CD8-positive, alpha-beta memory T cell (primary cell): ENCODE data around the gene CCDC91. TPM values are rescaled to one million over a fixed set of nuclear protein-coding genes. Genes with fewer than 3 reads are reported as not detected.

ENCODE experiments used
- CTCF ChIA-PET: fragments of 350-600 bp; sonication (Branson Sonifier 250); formaldehyde crosslinking; loops from one replicate; lab custom pipeline; 2021; ENCODE audit warnings: antibody characterized with exemption; lab: Charles Lee
- POLR2A ChIA-PET: fragments of 350-600 bp; sonication (Branson Sonifier 250); formaldehyde crosslinking; loops from one replicate; lab custom pipeline; 2021; ENCODE audit warnings: antibody characterized with exemption; lab: Charles Lee
- DNase-seq, 5 donors: peaks; one replicate each; pipeline versions ENCODE4 v3.0.0 to v3.0.0-alpha.2; 2020 to 2022; ENCODE audit warnings: mixed read lengths in 1 of 5
- H3K27ac ChIP-seq: one replicate; pipeline ENCODE4 v1.7.0; 2013; ENCODE audit warnings: low read depth, mild to moderate bottlenecking, low read length, moderate library complexity
- H3K27me3 ChIP-seq: 2 replicates; pipeline ENCODE4 v1.7.0; 2013; ENCODE audit warnings: low read length, mild to moderate bottlenecking; ENCODE audit not compliant: insufficient read depth, poor library complexity, severe bottlenecking
- H3K36me3 ChIP-seq: 2 replicates; pipeline ENCODE4 v1.7.0; 2013; ENCODE audit warnings: mild to moderate bottlenecking, low read length, moderate library complexity; ENCODE audit not compliant: insufficient read depth
- H3K4me1 ChIP-seq: 2 replicates; pipeline ENCODE4 v1.7.0; 2013; ENCODE audit warnings: mild to moderate bottlenecking, low read length, moderate library complexity; ENCODE audit not compliant: insufficient read depth
- H3K4me3 ChIP-seq: 2 replicates; pipeline ENCODE4 v1.7.0; 2013; ENCODE audit warnings: mild to moderate bottlenecking, low read length
- H3K9me3 ChIP-seq: 2 replicates; pipeline ENCODE4 v1.7.0; 2013; ENCODE audit warnings: mild to moderate bottlenecking, low read length
- H3K27ac Mint-ChIP-seq, 8 donors: one replicate each; pipeline ENCODE4 v1.8.0; 2020 to 2021; ENCODE audit warnings: mixed read lengths in 8 of 8, mild to moderate bottlenecking in 6 of 8, inconsistent platforms in 3 of 8, moderate library complexity in 3 of 8
- H3K27me3 Mint-ChIP-seq, 2 donors: one replicate each; pipeline ENCODE4 v1.8.0; 2020 to 2021; ENCODE audit warnings: mixed read lengths in 2 of 2, mild to moderate bottlenecking in 1 of 2, moderate library complexity in 1 of 2
- H3K36me3 Mint-ChIP-seq, 3 donors: one replicate each; pipeline ENCODE4 v1.8.0; 2020 to 2021; ENCODE audit warnings: mixed read lengths in 3 of 3, inconsistent platforms in 1 of 3, mild to moderate bottlenecking in 1 of 3
- H3K4me1 Mint-ChIP-seq, 3 donors: one replicate each; pipeline ENCODE4 v1.8.0; 2020 to 2021; ENCODE audit warnings: mixed read lengths in 3 of 3, inconsistent platforms in 1 of 3, mild to moderate bottlenecking in 1 of 3
- H3K4me3 Mint-ChIP-seq, 7 donors: one replicate each; pipeline ENCODE4 v1.8.0; 2020 to 2021; ENCODE audit warnings: mixed read lengths in 7 of 7, mild to moderate bottlenecking in 6 of 7, moderate library complexity in 4 of 7, inconsistent platforms in 2 of 7
- H3K9me3 Mint-ChIP-seq, 5 donors: one replicate each; pipeline ENCODE4 v1.8.0; 2020 to 2022; ENCODE audit warnings: mixed read lengths in 5 of 5, mild to moderate bottlenecking in 3 of 5, moderate library complexity in 2 of 5, inconsistent platforms in 1 of 5
- polyA plus RNA-seq: library from polyadenylated mRNA; unstranded; fragments of 300-500 nt; fragmentation: Illumina TruSeq; gene quantifications from one replicate; pipeline ENCODE4 v1.2.3, GENCODE V29; 2021
- total RNA-seq, 2 experiments: library from RNA; stranded (reverse); gene quantifications; one replicate each; pipeline ENCODE4 v1.2.3, GENCODE V29; 2021

Gene CCDC91
- total and polyA plus RNA-seq, 3 experiments from 2014 or later = 20.3 to 64.1 (median 23.2) TPM

GRCh38 chr12:28569698-28570411 lies 379.6 kb downstream of the CCDC91 start:
- ChIA-PET POLR2A (no interaction called here), CTCF (no interaction called here)

GRCh38 chr12:28570811-28571210 lies 380.6 kb downstream of the CCDC91 start:
- no peaks in the 10 kb centered on the region for H3K9me3 ChIP-seq
- H3K36me3 Mint-ChIP-seq = peaks cover 3 to 16% (median 4%) of the 10 kb centered on the region in 3 donors
- H3K4me3 ChIP-seq = no peak overlapping the region
- no peak overlapping the region for H3K4me3 Mint-ChIP-seq
- peaks cover 0 to 2% (median 0%) of the 10 kb centered on the region in 5 donors for H3K9me3 Mint-ChIP-seq
- no peaks in the 10 kb centered on the region for H3K4me1 Mint-ChIP-seq
- no peaks in the 10 kb centered on the region for H3K27me3 Mint-ChIP-seq
- H3K27ac ChIP-seq = no peak overlapping the region
- no peak for DNase-seq
- H3K36me3 ChIP-seq = no peaks in the 10 kb centered on the region
- peak overlapping the region in 1 of 8 donors; percentile 24 for H3K27ac Mint-ChIP-seq
- POLR2A ChIA-PET = no interaction called here
- H3K27me3 ChIP-seq = no peaks in the 10 kb centered on the region
- CTCF ChIA-PET = no interaction called here
- H3K4me1 ChIP-seq = no peaks in the 10 kb centered on the region

More at GRCh38 chr12:28569698-28570411, 379.6 kb downstream of the CCDC91 start:
- Histone ChIP-seq H3K9me3 (no peaks in the 10 kb centered on the region), H3K27ac (no peak overlapping the region), H3K4me1 (no peaks in the 10 kb centered on the region), H3K4me3 (no peak overlapping the region), H3K36me3 (no peaks in the 10 kb centered on the region), H3K27me3 (no peaks in the 10 kb centered on the region)
- H3K4me3 Mint-ChIP-seq = no peak overlapping the region
- no peak overlapping the region for H3K27ac Mint-ChIP-seq
- H3K27me3 Mint-ChIP-seq = no peaks in the 10 kb centered on the region
- H3K36me3 Mint-ChIP-seq = peaks cover 6 to 19% (median 11%) of the 10 kb centered on the region in 3 donors
- peaks cover 0 to 2% (median 0%) of the 10 kb centered on the region in 5 donors for H3K9me3 Mint-ChIP-seq
- no peaks in the 10 kb centered on the region for H3K4me1 Mint-ChIP-seq
- no peak for DNase-seq

DNA sequence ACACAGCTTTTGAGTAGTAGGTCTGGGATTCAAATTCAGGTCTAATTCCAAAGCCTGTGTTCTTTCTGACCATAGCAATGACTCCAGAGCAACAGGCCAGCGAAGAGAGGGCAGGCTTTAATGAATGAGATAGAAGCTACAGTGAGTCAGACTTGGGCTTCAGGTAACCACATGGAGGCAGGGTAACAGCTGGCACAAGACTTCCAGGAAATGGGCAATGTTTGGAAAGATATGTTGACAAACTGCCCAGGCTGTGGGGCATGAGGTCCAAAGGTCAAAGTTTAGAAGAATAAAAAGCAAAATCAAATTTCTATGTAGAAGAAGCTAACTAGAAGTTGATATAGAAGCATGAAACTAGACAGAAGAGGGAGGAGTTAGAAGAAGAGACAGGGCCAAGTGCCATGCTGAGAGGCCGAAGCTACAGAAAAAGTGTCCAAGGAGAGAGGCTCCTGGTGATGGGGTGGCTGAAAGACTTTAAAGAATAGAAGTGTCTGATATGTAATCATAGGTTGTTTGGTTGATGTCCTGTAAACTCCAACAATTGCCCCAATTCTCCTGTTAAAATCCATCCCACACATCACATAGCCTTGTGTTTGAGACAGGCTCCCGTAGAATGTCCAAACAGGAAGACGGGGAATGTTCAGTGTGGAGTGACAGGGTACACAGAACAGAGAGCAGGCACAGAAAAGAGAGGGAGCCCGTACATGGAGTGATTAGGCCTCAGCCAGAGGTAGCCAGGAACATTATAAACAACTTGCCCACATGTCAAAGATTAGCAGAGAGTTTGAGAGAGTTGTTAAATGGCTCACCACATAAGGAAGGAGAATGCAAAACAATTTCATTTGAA lies 384.7 kb downstream of the CCDC91 start:
- ChIA-PET POLR2A (no interaction called here), CTCF (no interaction called here)
- no peaks in the 10 kb centered on the region for H3K9me3 Mint-ChIP-seq
- no peak overlapping the region for H3K27ac Mint-ChIP-seq
- DNase-seq = no peak
- Histone ChIP-seq H3K27ac (no peak overlapping the region), H3K27me3 (no peaks in the 10 kb centered on the region), H3K4me1 (no peaks in the 10 kb centered on the region), H3K36me3 (no peaks in the 10 kb centered on the region), H3K9me3 (no peaks in the 10 kb centered on the region), H3K4me3 (no peak overlapping the region)
- H3K27me3 Mint-ChIP-seq = no peaks in the 10 kb centered on the region
- H3K4me1 Mint-ChIP-seq = no peaks in the 10 kb centered on the region
- H3K36me3 Mint-ChIP-seq = peaks cover 2 to 16% (median 4%) of the 10 kb centered on the region in 3 donors
- H3K4me3 Mint-ChIP-seq = no peak overlapping the region

DNA sequence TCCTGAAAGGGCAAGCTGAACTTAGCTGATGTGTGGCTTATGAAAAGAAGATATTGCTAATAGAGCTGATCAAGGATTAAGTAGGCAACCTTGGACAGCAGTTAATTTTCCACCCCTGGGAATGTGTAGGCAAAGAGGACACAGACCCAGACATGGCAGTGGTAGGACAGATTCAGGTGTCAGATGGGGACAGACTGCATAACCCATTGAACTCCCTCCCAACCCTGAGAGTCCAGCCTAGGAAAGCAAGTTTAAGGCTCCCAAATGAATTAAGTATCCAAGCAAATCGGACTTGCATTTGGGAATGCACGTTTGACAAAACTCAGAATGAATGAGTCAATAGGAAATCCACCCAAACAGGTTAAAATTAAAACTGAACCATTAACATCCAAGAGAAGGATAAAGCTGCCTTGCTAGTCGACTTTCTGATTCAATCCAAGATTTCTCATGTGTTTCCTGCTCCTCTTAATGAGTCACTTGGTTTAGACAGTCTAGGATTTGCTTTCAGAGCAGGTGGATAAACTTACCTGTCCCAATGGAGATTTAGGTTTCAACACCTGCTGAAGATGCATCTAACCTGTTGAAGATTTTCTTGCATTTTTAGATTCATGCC lies 385.4 kb downstream of the CCDC91 start:
- Mint-ChIP-seq H3K27ac (no peak overlapping the region), H3K36me3 (peaks cover 4 to 16% (median 5%) of the 10 kb centered on the region in 3 donors), H3K9me3 (no peaks in the 10 kb centered on the region), H3K4me3 (no peak overlapping the region), H3K4me1 (no peaks in the 10 kb centered on the region), H3K27me3 (no peaks in the 10 kb centered on the region)
- Histone ChIP-seq H3K9me3 (no peaks in the 10 kb centered on the region), H3K4me3 (no peak overlapping the region), H3K27ac (no peak overlapping the region), H3K27me3 (no peaks in the 10 kb centered on the region), H3K36me3 (no peaks in the 10 kb centered on the region), H3K4me1 (no peaks in the 10 kb centered on the region)
- ChIA-PET POLR2A (no interaction called here), CTCF (no interaction called here)
- no peak for DNase-seq

GRCh38 chr12:28578361-28578760 lies 388.1 kb downstream of the CCDC91 start:
- peaks cover 0 to 5% (median 4%) of the 10 kb centered on the region in 3 donors for H3K36me3 Mint-ChIP-seq
- Histone ChIP-seq H3K27me3 (no peaks in the 10 kb centered on the region), H3K9me3 (no peaks in the 10 kb centered on the region), H3K36me3 (no peaks in the 10 kb centered on the region), H3K4me3 (no peak overlapping the region), H3K4me1 (no peaks in the 10 kb centered on the region), H3K27ac (no peak overlapping the region)
- no peak for DNase-seq
- H3K4me3 Mint-ChIP-seq = no peak overlapping the region
- CTCF ChIA-PET = no interaction called here
- H3K4me1 Mint-ChIP-seq = peaks cover 0 to 3% (median 0%) of the 10 kb centered on the region in 3 donors
- no peaks in the 10 kb centered on the region for H3K27me3 Mint-ChIP-seq
- no peak overlapping the region for H3K27ac Mint-ChIP-seq
- POLR2A ChIA-PET = no interaction called here
- H3K9me3 Mint-ChIP-seq = no peaks in the 10 kb centered on the region

DNA sequence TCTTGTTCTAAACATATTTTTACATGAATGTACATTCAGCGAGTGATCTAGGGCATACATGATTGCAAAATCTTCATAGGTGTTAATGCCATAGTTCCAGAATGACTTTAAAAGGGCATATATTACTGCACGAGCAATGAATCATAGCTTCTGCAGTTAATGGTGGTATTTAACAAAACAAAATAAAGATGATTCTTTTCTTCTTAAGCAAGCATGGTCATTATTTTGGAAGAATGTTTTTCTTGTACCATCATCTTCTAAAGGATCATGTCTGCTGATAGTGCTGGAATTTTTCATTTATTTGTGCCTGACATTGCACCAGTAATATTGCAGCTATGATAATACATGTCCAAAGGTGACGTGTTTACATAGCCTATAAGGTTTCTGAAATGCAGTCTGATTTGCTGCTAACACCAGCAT lies 388.6 kb downstream of the CCDC91 start:
- no peaks in the 10 kb centered on the region for H3K4me1 ChIP-seq
- no peak overlapping the region for H3K4me3 Mint-ChIP-seq
- no peaks in the 10 kb centered on the region for H3K27me3 ChIP-seq
- H3K27ac Mint-ChIP-seq = no peak overlapping the region
- peaks cover 0 to 5% (median 4%) of the 10 kb centered on the region in 3 donors for H3K36me3 Mint-ChIP-seq
- H3K4me3 ChIP-seq = no peak overlapping the region
- peaks cover 2 to 3% (median 3%) of the 10 kb centered on the region in 3 donors for H3K4me1 Mint-ChIP-seq
- no peaks in the 10 kb centered on the region for H3K9me3 ChIP-seq
- H3K27ac ChIP-seq = no peak overlapping the region
- ChIA-PET POLR2A (no interaction called here), CTCF (no interaction called here)
- no peaks in the 10 kb centered on the region for H3K27me3 Mint-ChIP-seq
- no peak for DNase-seq
- H3K36me3 ChIP-seq = no peaks in the 10 kb centered on the region
- H3K9me3 Mint-ChIP-seq = no peaks in the 10 kb centered on the region

DNA sequence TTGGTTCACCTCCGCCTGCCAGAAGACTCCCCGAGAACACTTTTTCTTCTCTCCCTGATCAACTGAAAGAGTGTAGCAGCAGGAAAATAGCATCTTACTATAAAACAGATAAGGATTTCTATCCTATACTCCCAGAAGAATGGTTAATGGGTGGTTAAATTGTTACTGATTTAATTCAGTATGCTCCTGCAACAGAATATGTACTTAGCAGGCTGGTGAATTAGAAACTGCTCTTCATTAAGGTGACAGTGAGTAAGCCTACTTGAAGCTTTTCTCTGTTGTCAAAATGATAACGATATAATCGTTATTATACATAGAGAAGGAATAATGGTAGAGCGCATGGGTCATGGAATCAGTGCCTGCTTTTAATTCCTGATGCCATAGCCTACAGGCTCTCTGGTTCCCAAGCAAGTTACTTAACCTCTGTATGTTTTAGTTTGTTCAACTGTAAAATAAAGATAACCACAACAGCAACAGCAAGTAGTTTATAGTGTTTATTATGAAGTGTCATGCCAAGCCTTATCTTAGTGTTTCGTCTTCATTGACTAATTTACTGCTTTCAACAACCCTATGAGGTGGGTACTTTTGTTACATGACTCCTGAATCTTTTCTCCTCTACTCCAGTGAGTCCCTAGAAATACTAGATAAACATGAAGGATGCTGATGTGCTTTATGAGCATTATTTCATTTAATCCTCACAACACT lies 392.6 kb downstream of the CCDC91 start:
- Mint-ChIP-seq H3K27me3 (no peaks in the 10 kb centered on the region), H3K27ac (no peak overlapping the region), H3K36me3 (peaks cover 0 to 5% (median 0%) of the 10 kb centered on the region in 3 donors), H3K4me3 (no peak overlapping the region), H3K9me3 (no peaks in the 10 kb centered on the region), H3K4me1 (peaks cover 2 to 3% (median 3%) of the 10 kb centered on the region in 3 donors)
- no peaks in the 10 kb centered on the region for H3K27me3 ChIP-seq
- DNase-seq = no peak
- no peak overlapping the region for H3K27ac ChIP-seq
- H3K4me3 ChIP-seq = no peak overlapping the region
- ChIA-PET POLR2A (no interaction called here), CTCF (no interaction called here)
- H3K36me3 ChIP-seq = no peaks in the 10 kb centered on the region
- H3K4me1 ChIP-seq = no peaks in the 10 kb centered on the region
- no peaks in the 10 kb centered on the region for H3K9me3 ChIP-seq
